Smooth muscle cell (in vitro differentiated cells): ENCODE data around the gene ADARB2. TPM values are rescaled to one million over a fixed set of nuclear protein-coding genes. Genes with fewer than 3 reads are reported as not detected.
A peak's percentile ranks its signal among the peaks of the same experiment; 100 is the strongest.

Experiments
- DNase-seq: peaks from one replicate; lab custom pipeline; 2025; ENCODE audit not compliant: unreplicated experiment; lab: John Stamatoyannopoulos, UW
- H2AFZ ChIP-seq: fragments of 200-600 bp; sonication (generic); 2 replicates; pipeline ENCODE4 v1.6.0; 2016; ENCODE audit warnings: antibody characterized with exemption, low read depth, mild to moderate bottlenecking
- H3F3A ChIP-seq: fragments of 200-600 bp; sonication (generic); 2 replicates; pipeline ENCODE4 v1.6.0; 2017; ENCODE audit warnings: antibody characterized with exemption, low read depth
- H3K27ac ChIP-seq: fragments of 200-600 bp; sonication (generic); 2 replicates; pipeline ENCODE4 v1.5.1; 2016; ENCODE audit warnings: low read depth, mild to moderate bottlenecking
- H3K27me3 ChIP-seq: fragments of 200-600 bp; sonication (generic); 2 replicates; pipeline ENCODE4 v1.6.1; 2016; ENCODE audit warnings: low read depth, mild to moderate bottlenecking
- H3K36me3 ChIP-seq: fragments of 200-600 bp; sonication (generic); 2 replicates; pipeline ENCODE4 v1.5.1; 2016; ENCODE audit warnings: low read depth
- H3K4me1 ChIP-seq: fragments of 200-600 bp; sonication (generic); 2 replicates; pipeline ENCODE4 v1.5.1; 2016; ENCODE audit warnings: low read depth
- H3K4me2 ChIP-seq: fragments of 200-600 bp; sonication (generic); 2 replicates; pipeline ENCODE4 v1.6.0; 2016; ENCODE audit warnings: mild to moderate bottlenecking
- H3K4me3 ChIP-seq: fragments of 200-600 bp; sonication (generic); 2 replicates; pipeline ENCODE4 v1.5.1; 2016; ENCODE audit warnings: mild to moderate bottlenecking
- H3K79me2 ChIP-seq: fragments of 200-600 bp; sonication (generic); 2 replicates; pipeline ENCODE4 v1.6.0; 2016; ENCODE audit warnings: low read depth, mild to moderate bottlenecking
- H3K9ac ChIP-seq: fragments of 200-600 bp; sonication (generic); 2 replicates; pipeline ENCODE4 v1.6.0; 2016; ENCODE audit warnings: low read depth
- H3K9me3 ChIP-seq: fragments of 200-600 bp; sonication (generic); replicated peaks from 2 replicates; pipeline ENCODE4 v1.5.1; 2016; ENCODE audit warnings: low read depth
- H4K20me1 ChIP-seq: fragments of 200-600 bp; sonication (generic); 2 replicates; pipeline ENCODE4 v1.6.0; 2016; ENCODE audit warnings: low read depth
- WGBS: methylation state at CpG from one replicate; pipeline ENCODE4 v1.1.7; 2016; ENCODE audit warnings: low lambda C conversion rate; 5-methylcytosine and 5-hydroxymethylcytosine counted together
- polyA plus RNA-seq: library from polyadenylated mRNA; unstranded; fragments of >200 nt; fragmentation: Nextera tagmentation; extraction: Ambion mirVana; gene quantifications from 2 replicates; pipeline ENCODE4 v1.2.1, GENCODE V29; 2016
- total RNA-seq: library from RNA; depleted of rRNA; stranded (reverse); fragments of >200 nt; gene quantifications from 2 replicates; pipeline ENCODE4 v1.2.3, GENCODE V29; 2014
- TF ChIP-seq, protein P1 (sequence below): fragments of 200-600 bp; sonication (generic); IDR thresholded peaks from 2 replicates; pipeline ENCODE4 v1.5.1; 2017; ENCODE audit warnings: borderline replicate concordance, mild to moderate bottlenecking, antibody characterized with exemption; ENCODE audit not compliant: insufficient read depth, poor library complexity, severe bottlenecking

ADARB2 gene
- total and polyA plus RNA-seq, 2 experiments from 2014 or later, result 0.13 to 0.39 TPM

DNA sequence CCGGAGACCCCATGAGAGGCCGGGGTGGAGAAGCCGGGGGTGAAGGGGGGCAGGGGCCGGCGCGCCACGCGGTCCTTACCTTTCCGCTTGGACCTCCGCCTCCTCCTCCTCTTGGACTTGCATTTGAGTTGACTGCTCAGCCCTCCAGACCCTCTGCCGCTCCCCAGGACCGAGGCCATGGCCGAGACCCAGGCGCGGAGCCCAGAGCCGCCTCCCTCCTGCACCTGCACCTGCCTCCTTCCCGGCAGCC lies 428 bp downstream of the ADARB2 start:
- Histone ChIP-seq H3K4me3 (peak overlapping the region; percentile 44), H3K79me2 (no peaks in the 10 kb centered on the region), H3F3A (no peaks in the 10 kb centered on the region), H2AFZ (peak overlapping the region; percentile 84), H3K36me3 (no peaks in the 10 kb centered on the region), H4K20me1 (no peaks in the 10 kb centered on the region), H3K9ac (no peak overlapping the region), H3K9me3 (no peaks in the 10 kb centered on the region), H3K4me1 (peaks cover 8% of the 10 kb centered on the region), H3K4me2 (peak overlapping the region; percentile 96), H3K27ac (no peak overlapping the region), H3K27me3 (peaks cover 91% of the 10 kb centered on the region)
- 3% methylated on average over 17 of the region's 17 CpGs for WGBS
- TF ChIP-seq, protein P1, sequence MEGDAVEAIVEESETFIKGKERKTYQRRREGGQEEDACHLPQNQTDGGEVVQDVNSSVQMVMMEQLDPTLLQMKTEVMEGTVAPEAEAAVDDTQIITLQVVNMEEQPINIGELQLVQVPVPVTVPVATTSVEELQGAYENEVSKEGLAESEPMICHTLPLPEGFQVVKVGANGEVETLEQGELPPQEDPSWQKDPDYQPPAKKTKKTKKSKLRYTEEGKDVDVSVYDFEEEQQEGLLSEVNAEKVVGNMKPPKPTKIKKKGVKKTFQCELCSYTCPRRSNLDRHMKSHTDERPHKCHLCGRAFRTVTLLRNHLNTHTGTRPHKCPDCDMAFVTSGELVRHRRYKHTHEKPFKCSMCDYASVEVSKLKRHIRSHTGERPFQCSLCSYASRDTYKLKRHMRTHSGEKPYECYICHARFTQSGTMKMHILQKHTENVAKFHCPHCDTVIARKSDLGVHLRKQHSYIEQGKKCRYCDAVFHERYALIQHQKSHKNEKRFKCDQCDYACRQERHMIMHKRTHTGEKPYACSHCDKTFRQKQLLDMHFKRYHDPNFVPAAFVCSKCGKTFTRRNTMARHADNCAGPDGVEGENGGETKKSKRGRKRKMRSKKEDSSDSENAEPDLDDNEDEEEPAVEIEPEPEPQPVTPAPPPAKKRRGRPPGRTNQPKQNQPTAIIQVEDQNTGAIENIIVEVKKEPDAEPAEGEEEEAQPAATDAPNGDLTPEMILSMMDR, result no peak
- DNase-seq, result no peak

DNA sequence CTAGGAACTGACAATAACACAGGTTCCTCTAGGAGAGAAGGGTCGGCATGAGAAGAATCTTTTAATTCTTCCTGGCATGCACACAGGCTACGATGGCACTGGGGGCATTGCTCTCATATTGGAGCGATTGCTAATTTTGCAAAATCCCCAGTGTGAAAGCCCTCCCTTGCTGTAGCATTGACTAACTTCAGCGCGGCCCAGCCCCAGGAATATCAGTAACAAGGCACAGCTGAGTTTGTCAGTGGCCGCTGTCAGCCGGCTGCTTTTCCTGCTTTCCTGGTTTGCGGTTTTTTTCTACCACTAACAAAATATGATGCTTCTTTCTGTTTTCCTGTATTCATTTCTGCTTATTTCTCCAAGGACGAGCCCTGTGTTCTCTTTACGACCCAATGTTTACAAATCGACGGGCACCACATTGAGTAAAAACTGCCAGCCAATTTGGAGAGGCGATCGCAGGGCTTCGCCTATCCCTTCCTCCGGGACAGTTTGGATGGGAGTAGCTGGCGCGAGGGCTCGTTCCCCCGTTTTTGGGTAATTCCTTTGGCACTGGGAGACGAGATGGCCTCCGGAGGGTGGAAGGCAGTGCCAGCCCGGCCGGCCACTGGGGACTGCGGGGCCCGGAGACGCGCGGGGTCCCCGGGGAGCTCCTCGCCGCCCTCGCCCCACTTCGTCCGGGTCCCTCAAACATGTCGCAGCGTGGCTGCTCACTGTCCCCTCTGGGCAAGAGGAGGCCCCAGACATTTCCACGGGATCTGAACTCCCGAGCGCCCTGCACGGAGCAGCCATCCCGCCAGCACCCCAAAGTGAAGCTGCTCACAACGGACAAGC lies 967 bp downstream of the ADARB2 start:
- WGBS, result 14% methylated on average over 31 of the region's 43 CpGs
- no peak for DNase-seq

DNA sequence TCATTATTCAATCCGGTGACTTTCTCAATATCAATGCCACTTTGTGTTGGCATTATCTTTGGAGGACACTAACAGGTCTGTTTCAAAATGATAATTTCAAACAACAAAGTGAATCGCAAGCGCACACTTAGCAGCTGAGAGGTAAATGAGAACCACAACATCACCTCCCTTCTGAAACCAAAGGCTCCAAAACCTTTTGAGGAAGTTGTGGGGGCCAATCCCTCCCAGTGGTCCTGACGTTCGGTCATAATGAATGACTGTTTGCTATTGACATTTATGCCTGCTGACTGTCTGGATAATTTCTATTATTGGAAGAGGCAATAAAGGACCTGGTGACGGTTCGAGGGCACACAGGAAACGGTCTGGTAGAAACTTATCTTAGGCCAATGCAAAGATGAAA lies 1.8 kb downstream of the ADARB2 start:
- H3K79me2 ChIP-seq, result no peaks in the 10 kb centered on the region
- H3K36me3 ChIP-seq, result no peaks in the 10 kb centered on the region
- no peak overlapping the region for H3K27ac ChIP-seq
- peaks cover 79% of the 10 kb centered on the region for H3K27me3 ChIP-seq
- H3K4me1 ChIP-seq, result peaks cover 8% of the 10 kb centered on the region
- H3K9me3 ChIP-seq, result no peaks in the 10 kb centered on the region
- H3K4me2 ChIP-seq, result no peak overlapping the region
- no peak for DNase-seq
- 82% methylated on average over 8 of the region's 8 CpGs for WGBS
- no peak overlapping the region for H3K4me3 ChIP-seq
- H3F3A ChIP-seq, result no peaks in the 10 kb centered on the region
- TF ChIP-seq, protein P1, result no peak
- no peak overlapping the region for H2AFZ ChIP-seq
- H4K20me1 ChIP-seq, result no peaks in the 10 kb centered on the region
- no peak overlapping the region for H3K9ac ChIP-seq

More for the DNA sequence above, 967 bp downstream of the ADARB2 start:
- H3K4me3 ChIP-seq, result peak overlapping the region; percentile 44
- H3K9me3 ChIP-seq, result no peaks in the 10 kb centered on the region
- peaks cover 87% of the 10 kb centered on the region for H3K27me3 ChIP-seq
- H3K4me1 ChIP-seq, result peaks cover 8% of the 10 kb centered on the region
- no peaks in the 10 kb centered on the region for H3K36me3 ChIP-seq
- H3K27ac ChIP-seq, result no peak overlapping the region
- H2AFZ ChIP-seq, result no peak overlapping the region
- no peaks in the 10 kb centered on the region for H3K79me2 ChIP-seq
- H3K4me2 ChIP-seq, result peak overlapping the region; percentile 96
- TF ChIP-seq, protein P1, result no peak
- H4K20me1 ChIP-seq, result no peaks in the 10 kb centered on the region
- H3K9ac ChIP-seq, result no peak overlapping the region
- H3F3A ChIP-seq, result no peaks in the 10 kb centered on the region

DNA sequence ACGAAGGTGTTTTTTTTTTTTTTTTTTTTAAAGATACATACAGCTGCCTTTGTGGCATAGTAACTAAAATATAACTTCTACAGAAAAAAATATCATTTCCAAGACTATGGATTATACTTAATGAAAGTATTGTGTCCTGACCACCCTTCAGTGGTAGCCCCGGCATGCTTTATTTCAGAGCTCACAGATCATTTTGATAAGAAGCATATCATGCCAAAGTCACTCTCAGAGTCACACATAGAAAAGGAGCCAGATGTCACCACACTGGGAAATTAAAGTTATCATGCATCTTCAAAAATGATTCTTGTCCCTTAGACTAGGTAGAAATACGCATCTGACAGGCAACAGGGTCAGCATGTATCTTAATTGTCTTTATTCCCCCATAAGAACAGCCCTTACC lies 3.0 kb downstream of the ADARB2 start:
- TF ChIP-seq, protein P1, result no peak
- WGBS, result 86% methylated on average over 3 of the region's 3 CpGs
- Histone ChIP-seq H3K27ac (no peak overlapping the region), H3K4me2 (no peak overlapping the region), H3K36me3 (no peaks in the 10 kb centered on the region), H3F3A (no peaks in the 10 kb centered on the region), H3K4me3 (no peak overlapping the region), H3K27me3 (peaks cover 71% of the 10 kb centered on the region), H3K79me2 (no peaks in the 10 kb centered on the region), H3K9me3 (no peaks in the 10 kb centered on the region), H2AFZ (no peak overlapping the region), H4K20me1 (no peaks in the 10 kb centered on the region), H3K4me1 (peaks cover 3% of the 10 kb centered on the region), H3K9ac (no peak overlapping the region)
- no peak for DNase-seq
